Stimulated activated naive CD8-positive, alpha-beta T cell treated with anti-CD3 and anti-CD28 coated beads, Interleukin-15, amount 100 ng/mL, for 72 hours (primary cell): Measurements from ENCODE around the gene TEP1.
"Not testable (repeated sequence)": the region's sequence is repeated elsewhere in the genome, so short reads cannot be mapped to it uniquely, and the experiment has no call there.

Experiments used
- ATAC-seq: fragments of 150-1000 bp; cut with Tn5 transposase; 2 replicates; pipeline ENCODE4 v1.10.0; 2021; ENCODE audit warnings: mild to moderate bottlenecking, moderate library complexity
- DNase-seq, 2 donors: peaks; one replicate each; pipeline ENCODE4 v3.0.0; 2021 to 2022
- H3K27ac Mint-ChIP-seq, 2 donors: one replicate each; pipeline ENCODE4 v1.8.0; 2022; ENCODE audit warnings: mild to moderate bottlenecking in 2 of 2, mixed read lengths in 2 of 2, moderate library complexity in 2 of 2
- H3K27me3 Mint-ChIP-seq: one replicate; pipeline ENCODE4 v1.8.0; 2022; ENCODE audit warnings: mixed read lengths
- H3K4me1 Mint-ChIP-seq: one replicate; pipeline ENCODE4 v1.8.0; 2022; ENCODE audit warnings: mild to moderate bottlenecking, mixed read lengths
- H3K4me3 Mint-ChIP-seq, 2 donors: one replicate each; pipeline ENCODE4 v1.8.0; 2022; ENCODE audit warnings: mild to moderate bottlenecking in 2 of 2, mixed read lengths in 2 of 2, moderate library complexity in 1 of 2
- H3K9me3 Mint-ChIP-seq, 2 donors: one replicate each; pipeline ENCODE4 v1.8.0; 2022; ENCODE audit warnings: mixed read lengths in 2 of 2

Gene TEP1

DNA sequence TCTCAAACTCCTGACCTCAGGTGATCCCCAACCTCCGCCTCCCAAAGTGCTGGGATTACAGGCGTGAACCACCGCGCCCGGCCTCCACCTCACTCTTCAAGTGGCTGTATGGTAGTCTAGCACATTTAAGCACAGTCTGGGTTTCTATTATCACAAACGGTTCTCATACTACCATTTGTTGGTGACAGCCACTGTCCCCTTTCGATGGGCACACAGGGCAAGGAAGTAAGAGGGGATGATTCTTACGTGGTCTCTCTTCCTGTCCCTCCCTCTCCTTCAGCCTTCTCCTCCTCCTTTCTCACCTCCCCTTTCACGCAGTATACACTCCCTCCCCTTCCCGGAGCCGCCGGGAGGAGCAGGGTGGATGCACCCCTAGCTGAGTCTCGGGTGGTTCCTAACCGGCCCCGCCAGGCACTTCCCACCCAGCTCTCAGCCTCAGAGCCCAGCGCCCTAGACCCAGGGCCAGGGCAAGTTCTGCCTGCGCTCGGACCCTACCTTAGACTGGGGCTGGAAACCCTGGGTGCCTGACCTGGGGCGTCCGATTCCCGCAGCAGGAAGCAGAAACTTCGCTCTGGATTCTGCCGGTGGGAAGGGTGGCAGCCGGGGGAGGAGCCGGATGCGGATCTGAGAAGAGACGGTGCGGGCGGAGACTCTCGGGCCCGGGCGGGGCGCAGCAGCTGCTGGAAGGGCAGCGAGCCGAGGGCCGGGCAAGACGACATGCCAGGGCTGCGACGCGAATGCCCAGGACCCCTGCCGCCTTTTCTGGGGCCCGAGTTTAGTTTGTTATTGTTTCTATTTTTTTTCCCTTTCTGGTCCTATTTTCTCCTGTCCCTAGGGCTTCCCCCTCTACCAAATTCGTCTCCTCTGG lies at the start of gene TEP1:
TSS of gene TEP1 (minus strand) at position 626 of the 868 bp plus-strand sequence. CDS start 5,062 bp downstream, outside the sequence.
- Mint-ChIP-seq H3K4me3 (peak within 1 kb of the TSS; percentile 91 to 98), H3K27ac (peak within 1 kb of the TSS; percentile 89 to 98), H3K9me3 (no peaks in the 10 kb centered on the region), H3K27me3 (no peaks in the 10 kb centered on the region), H3K4me1 (peaks cover 43% of the 10 kb centered on the region)
- peak; percentile 68 to 74 for DNase-seq
- peak; percentile 87 for ATAC-seq

DNA sequence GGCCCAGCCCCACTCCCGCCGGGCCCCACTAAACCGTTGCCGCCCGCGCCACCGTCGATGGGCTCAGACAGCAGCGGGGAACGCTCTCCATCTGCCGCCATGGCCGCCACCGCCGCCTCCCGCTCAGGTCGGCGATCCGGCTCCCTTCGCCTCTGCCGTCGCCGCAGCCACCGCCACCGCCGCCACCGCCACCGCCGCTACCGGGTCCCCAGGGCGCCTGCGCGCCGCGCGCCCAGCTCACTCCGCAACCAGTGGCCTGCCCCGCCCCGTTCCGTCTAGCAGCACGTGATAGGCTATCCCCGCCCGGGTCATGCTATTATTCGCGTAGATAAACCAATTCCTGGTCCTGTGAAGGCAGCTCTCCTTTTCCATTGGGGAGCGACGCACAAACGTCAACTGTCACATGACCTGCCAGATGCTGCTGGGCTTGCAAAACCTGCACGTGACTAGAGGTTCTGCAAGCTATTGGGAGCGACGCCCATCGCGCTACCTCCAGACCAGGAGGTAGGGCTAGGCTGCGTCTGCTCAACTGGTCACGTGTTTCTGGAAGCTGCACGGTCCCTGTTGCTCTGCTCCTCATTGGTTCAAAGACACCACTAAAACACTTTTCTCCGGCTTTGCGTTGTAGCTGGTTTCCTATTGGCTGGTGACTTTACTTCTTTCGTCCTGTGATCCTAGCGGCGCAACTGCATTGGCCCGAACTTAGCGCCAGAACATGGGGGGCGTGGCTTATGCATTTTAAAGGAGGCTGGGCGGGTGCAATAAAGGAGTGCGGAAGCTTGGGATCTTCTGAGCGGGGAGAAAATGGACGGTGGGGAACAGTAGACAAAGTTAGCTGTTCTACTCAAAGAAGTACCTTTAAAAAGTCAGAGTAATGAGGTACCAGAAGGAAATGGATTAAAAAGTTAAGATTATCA lies 48.2 kb upstream of the TEP1 start, which contains the start of gene PIP4P1:
TSS of gene PIP4P1 (minus strand) at position 210 of the 917 bp plus-strand sequence. CDS start at position 101, 109 bp downstream.
- peak within 1 kb of the TSS; percentile 87 to 95 for H3K4me3 Mint-ChIP-seq
- H3K9me3 Mint-ChIP-seq = no peaks in the 10 kb centered on the region
- DNase-seq (peak; percentile 94 to 99), ATAC-seq (peak; percentile 98)
- H3K27me3 Mint-ChIP-seq = no peaks in the 10 kb centered on the region
- H3K4me1 Mint-ChIP-seq = peaks cover 34% of the 10 kb centered on the region
- H3K27ac Mint-ChIP-seq = peak within 1 kb of the TSS; percentile 92 to 97

DNA sequence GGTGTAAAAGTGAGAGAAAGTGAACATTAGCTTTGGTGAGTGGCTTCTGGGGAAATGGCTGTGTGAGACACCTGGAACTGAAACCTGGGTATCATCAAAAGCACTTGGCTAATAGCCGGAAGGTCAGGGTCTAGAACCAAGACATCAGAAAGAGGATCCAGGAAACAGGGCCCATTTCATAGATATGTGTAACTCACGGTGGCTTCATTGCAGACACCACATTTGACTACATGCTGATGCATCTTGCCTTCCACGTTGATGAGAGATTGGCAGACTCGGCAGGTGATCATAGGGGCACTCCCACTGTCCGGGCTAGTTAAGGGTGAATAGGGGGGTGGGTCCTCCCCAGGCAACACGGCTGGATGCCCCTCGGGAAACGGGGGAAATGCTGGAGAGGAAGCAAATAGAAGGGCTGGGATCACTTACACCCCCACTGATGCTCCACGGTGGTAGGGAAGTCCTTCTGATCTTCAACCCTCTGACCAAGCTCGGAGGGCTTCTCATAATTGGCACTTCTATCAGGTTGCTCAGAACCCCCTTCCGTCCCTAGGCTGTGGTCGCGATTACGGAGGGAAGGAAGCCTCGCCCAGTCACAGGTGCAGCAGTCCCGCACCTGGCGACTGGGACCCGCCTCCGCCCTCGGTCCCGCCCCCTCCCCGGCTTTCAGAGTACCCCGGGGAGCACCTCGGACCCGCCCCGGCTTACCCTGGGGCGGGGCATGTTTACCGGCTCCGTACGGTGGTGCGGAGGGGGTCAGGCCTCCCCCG lies 47.3 kb upstream of the TEP1 start:
- Mint-ChIP-seq H3K27me3 (no peaks in the 10 kb centered on the region), H3K4me3 (peak overlapping the region; percentile 87 to 95), H3K9me3 (no peaks in the 10 kb centered on the region), H3K4me1 (peaks cover 34% of the 10 kb centered on the region), H3K27ac (peak overlapping the region; percentile 73 to 97)
- peak; percentile 19 for ATAC-seq
- DNase-seq = peak in 1 of 2 donors; percentile 31

DNA sequence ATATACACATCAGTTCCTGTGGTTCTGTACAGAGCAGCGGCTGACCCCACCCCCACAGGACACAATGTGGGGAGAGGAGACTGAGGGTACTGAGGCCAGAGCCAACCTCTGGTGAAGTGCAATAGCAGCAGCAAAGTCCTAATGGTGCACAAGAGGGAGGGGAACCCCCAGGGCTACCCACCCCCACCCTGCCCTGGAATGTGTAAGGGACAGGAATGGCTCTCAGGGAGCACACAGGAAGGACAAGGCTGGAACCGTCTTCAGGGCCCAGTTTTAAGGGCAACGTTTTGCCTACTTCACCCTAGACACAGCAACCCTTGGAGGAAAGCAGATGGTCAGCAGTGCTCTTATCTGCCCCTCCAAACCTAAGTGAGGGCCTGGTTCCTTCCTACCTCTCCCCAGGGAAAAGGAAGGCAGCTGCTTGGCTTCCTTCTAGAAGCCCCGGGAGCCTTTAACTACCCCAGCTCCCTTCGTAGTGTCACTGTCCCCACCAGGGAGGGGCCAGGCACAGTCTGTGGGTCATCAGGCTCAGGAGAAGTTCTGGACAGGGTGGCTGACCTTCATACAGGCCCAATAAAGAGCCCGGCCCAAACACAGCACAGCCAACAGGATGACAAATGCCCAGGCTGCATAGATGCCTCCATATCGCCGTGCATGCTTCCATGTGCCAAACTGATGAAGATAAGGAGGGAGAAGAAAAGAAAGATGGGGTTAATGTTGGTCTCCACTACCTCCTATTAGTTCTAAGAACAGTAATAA lies 44.9 kb upstream of the TEP1 start:
- ATAC-seq = no peak
- H3K4me3 Mint-ChIP-seq = no peak overlapping the region
- peak overlapping the region in 1 of 2 donors; percentile 12 for H3K27ac Mint-ChIP-seq
- no peaks in the 10 kb centered on the region for H3K27me3 Mint-ChIP-seq
- DNase-seq = no peak
- no peaks in the 10 kb centered on the region for H3K9me3 Mint-ChIP-seq
- peaks cover 34% of the 10 kb centered on the region for H3K4me1 Mint-ChIP-seq

DNA sequence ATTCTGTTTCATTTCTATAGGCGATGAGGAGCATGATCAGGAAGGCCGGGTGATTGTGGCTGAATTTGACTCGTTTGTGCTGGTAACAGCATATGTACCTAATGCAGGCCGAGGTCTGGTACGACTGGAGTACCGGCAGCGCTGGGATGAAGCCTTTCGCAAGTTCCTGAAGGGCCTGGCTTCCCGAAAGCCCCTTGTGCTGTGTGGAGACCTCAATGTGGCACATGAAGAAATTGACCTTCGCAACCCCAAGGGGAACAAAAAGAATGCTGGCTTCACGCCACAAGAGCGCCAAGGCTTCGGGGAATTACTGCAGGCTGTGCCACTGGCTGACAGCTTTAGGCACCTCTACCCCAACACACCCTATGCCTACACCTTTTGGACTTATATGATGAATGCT lies 43.7 kb upstream of the TEP1 start:
- Mint-ChIP-seq H3K27me3 (no peaks in the 10 kb centered on the region), H3K27ac (no peak overlapping the region), H3K4me3 (no peak overlapping the region), H3K4me1 (peaks cover 38% of the 10 kb centered on the region), H3K9me3 (no peaks in the 10 kb centered on the region)
- DNase-seq (no peak), ATAC-seq (no peak)

DNA sequence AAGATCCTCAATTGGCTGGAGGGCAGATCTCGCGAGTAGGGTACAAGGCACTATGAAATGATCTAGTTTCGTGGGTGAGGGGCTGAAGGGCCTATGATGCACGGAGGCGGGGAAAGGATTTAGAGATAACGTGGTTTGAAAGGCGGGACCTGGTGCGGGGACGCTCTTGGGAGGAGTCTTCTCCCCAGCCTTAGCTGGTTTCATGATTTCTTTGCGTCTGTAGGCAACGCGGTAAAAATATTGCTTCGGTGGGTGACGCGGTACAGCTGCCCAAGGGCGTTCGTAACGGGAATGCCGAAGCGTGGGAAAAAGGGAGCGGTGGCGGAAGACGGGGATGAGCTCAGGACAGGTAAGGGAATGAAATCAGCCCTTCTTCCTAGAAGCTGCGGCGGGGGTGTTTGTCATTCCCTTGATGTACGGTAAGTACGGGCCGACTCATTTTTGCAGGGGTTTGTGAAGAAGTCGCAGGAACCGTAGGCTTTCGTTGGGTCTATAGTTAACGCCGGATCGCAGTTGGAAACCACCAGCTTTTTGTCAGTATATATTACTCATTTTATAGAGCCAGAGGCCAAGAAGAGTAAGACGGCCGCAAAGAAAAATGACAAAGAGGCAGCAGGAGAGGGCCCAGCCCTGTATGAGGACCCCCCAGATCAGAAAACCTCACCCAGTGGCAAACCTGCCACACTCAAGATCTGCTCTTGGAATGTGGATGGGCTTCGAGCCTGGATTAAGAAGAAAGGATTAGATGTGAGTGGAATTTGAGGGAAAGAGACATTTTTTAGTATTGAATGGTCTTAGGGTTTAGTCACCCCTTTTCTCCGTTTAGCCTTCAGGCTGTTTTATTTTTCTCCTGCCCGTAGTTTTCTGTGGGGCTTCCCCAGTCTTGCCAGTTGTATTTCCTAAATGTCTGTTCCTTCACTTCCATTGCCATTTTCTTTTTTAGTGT lies 42.3 kb upstream of the TEP1 start:
- Mint-ChIP-seq H3K27ac (no peak overlapping the region), H3K27me3 (no peaks in the 10 kb centered on the region), H3K4me1 (peaks cover 36% of the 10 kb centered on the region), H3K4me3 (no peak overlapping the region), H3K9me3 (no peaks in the 10 kb centered on the region)
- ATAC-seq (peak; percentile 75), DNase-seq (no peak)

DNA sequence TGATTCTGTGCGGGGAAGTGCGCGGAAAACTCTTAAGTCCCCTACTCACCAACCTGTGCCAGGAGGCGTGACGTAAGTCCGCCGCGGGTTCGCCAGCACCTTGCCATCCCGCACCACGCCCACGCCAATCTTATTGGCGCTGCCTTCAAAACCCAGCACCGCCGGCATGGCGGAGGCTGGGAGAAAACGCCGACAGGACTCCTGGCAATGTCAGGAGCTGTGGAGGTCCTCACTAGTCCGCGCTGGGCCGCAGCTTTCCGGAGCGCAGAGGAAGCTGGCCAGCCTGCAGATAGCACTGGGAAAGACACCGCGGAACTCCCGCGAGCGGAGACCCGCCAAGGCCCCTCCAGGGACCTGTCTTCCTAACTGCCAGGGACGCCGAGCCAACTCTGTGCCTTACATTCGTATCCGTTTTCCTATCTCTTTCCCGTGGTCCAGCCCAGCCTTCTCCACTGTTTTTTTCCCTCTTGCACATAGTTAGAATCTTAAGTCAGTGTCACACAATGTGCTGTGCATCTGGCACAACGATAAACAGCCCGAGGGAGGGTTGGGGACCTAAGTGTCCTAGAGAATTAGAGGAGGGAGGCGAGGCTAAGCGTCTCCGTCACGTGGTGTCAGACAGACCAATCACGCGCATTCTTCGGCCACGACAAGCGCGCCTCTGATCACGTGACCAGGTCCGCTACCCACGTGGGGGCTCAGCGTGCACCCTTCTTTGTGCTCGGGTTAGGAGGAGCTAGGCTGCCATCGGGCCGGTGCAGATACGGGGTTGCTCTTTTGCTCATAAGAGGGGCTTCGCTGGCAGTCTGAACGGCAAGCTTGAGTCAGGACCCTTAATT lies 41.4 kb upstream of the TEP1 start, which contains the start of the genes APEX1 and OSGEP:
TSS of gene APEX1 (plus strand) at position 711 of the 839 bp plus-strand sequence. CDS start 420 bp downstream, outside the sequence.
TSS of gene OSGEP (minus strand) at position 297 of the 839 bp plus-strand sequence. CDS start at position 168, 129 bp downstream.
- DNase-seq (peak; percentile 95 to 99), ATAC-seq (peak; percentile 92)
- H3K4me1 Mint-ChIP-seq = peaks cover 27% of the 10 kb centered on the region
- H3K9me3 Mint-ChIP-seq = no peaks in the 10 kb centered on the region
- no peak within 1 kb of the TSS for H3K27ac Mint-ChIP-seq
- peak within 1 kb of the TSS; percentile 11 to 27 for H3K4me3 Mint-ChIP-seq
- no peaks in the 10 kb centered on the region for H3K27me3 Mint-ChIP-seq

DNA sequence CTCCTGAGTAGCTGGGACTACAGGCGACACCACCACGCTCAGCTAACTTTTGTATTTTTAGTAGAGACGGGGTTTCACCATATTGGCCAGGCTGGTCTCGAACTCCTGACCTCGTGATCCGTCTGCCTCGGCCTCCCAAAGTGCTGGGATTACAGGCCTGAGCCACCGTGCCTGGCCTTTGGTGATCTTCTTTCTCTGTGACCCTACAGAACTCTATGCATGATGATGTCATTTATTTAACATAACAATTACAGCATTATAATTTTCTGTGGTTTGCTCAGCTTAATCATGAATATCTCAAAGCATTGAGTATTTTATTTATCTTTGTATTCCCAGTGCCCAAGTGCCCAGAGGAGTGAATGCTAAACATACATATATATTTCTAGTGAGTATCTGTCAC lies 39.5 kb upstream of the TEP1 start:
- not testable (repeated sequence) for H3K27ac Mint-ChIP-seq, H3K27me3 Mint-ChIP-seq, DNase-seq, H3K9me3 Mint-ChIP-seq, ATAC-seq
- Mint-ChIP-seq H3K4me3 (peak overlapping the region; percentile 4 to 53), H3K4me1 (peaks cover 14% of the 10 kb centered on the region)

DNA sequence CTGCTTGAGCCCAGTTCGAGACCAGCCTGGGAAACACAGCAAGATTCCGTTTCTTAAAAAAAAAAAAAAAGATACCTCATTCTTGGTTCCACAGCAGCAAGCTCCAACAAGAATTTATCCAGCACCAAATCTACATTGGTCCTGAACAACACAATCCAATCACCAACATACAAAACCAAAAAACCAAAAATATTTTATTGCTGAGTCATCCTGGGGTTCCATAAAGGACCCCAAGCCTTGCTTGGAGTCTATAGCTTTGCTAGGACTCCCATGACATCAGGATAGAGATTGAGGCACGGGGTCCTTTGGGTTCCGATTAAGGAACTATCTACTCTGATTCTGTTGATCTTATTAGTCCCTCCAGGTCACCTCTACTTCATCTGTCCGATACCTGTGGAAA lies 33.6 kb upstream of the TEP1 start:
- Mint-ChIP-seq H3K27ac (no peak overlapping the region), H3K4me3 (no peak overlapping the region), H3K4me1 (peaks cover 10% of the 10 kb centered on the region), H3K9me3 (no peaks in the 10 kb centered on the region), H3K27me3 (no peaks in the 10 kb centered on the region)
- no peak for ATAC-seq
- DNase-seq = no peak

DNA sequence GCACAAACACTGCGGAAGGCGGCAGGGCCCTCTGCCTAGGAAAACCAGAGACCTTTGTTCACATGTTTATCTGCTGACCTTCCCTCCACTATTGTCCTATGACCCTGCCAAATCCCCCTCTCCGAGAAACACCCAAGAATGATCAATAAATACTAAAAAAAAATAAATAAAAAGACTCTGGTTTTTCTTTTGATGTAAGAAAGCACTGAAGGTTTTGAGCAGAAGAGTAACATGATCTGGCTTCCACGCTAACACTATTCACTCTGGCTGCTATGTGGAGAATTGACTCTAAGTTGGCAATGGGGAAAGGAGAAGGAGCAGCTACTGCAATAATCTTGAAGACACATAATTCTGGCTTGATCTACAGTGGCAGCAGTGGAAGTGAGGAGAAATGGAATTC lies 30.3 kb upstream of the TEP1 start:
- not testable (repeated sequence) for H3K9me3 Mint-ChIP-seq, DNase-seq, H3K27me3 Mint-ChIP-seq, H3K27ac Mint-ChIP-seq, H3K4me3 Mint-ChIP-seq, ATAC-seq
- H3K4me1 Mint-ChIP-seq = peaks cover 29% of the 10 kb centered on the region

DNA sequence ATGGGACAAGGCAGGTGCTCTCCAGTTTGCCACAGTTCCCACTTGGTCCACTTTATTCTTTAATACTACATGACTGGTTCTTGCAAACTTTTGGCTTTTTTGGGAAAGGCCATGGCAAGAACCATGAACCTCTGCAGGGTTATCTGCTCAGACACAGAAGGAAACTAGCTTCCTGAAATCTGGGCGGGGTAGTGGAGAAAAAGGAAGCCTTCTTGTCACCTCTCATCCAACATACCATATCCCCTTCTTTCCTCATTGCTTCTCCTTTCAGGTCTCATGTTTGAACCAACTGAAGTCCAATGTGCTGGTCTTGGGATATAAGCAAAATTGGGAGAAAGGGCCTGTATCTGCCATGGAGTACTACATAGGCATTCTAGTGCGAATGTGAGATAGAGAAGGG lies 28.2 kb upstream of the TEP1 start:
- H3K4me3 Mint-ChIP-seq = peak overlapping the region in 1 of 2 donors; percentile 75

DNA sequence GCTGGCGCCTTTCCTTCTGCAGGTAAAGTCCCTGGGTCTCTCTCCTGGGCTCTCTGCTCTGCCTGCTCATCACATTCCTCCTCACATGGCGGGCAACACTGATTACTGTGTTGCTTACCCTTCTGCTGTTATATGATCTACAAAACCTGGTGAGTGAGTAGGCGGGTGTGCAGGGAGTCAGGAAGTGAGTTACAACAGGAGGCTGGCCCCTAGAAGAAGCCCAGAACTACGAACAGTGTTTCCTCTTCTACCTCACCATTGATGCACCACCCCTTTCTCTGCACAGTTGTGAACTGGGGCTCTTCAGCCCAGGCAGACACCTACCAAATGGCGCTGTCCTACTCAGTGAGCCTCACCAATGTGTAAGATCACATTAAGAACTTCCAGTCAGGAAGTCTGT lies 27.6 kb upstream of the TEP1 start:
- ATAC-seq = peak; percentile 90
- Mint-ChIP-seq H3K4me3 (peak overlapping the region; percentile 75 to 76), H3K9me3 (no peaks in the 10 kb centered on the region), H3K27ac (peak overlapping the region; percentile 87 to 97), H3K4me1 (peaks cover 29% of the 10 kb centered on the region), H3K27me3 (no peaks in the 10 kb centered on the region)
- DNase-seq = peak; percentile 38 to 55

More for the DNA sequence above, 28.2 kb upstream of the TEP1 start:
- H3K27me3 Mint-ChIP-seq = no peaks in the 10 kb centered on the region
- peak; percentile 6 for ATAC-seq
- no peak for DNase-seq
- no peak overlapping the region for H3K27ac Mint-ChIP-seq
- H3K9me3 Mint-ChIP-seq = no peaks in the 10 kb centered on the region
- peaks cover 29% of the 10 kb centered on the region for H3K4me1 Mint-ChIP-seq
